ENCODE results near the gene CTRL.

Gene CTRL

DNA sequence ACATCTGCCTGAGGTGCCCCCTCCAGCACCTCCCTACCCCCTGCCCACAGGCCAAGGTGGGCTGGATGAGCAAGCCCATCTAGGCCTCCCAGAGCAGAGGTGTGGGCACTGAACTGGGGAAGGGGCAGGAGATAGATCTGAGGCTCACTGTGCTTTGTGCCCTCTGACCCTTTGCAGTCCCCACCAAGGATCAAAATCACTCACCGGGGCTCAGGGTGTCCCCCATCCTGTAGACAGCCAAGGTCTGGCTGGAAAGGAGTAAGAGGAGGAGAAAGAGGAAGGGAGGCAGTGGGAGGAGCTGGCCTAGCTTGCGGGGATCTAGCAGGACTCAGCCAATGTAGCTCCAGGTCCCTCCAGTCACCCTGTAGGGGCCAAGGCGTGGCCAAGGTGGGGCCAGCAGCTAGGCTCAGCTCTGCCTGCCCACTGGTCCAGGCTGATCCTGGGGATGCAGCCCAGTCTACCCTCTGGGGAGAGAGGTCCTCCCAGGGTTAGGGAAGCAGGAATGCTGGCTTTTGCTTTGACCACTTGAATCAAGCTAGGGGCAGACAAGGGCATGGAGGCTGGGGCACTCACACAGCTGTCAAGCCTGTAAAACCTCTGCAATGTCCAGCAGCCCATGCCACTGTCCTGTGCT lies 35.0 kb upstream of the CTRL start:
- TF ChIP-seq GATA2 (IDR thresholded peaks at IDR 0.05; ENCODE audit: low read depth, low read length) (no peak), GATA3 (IDR thresholded peaks at IDR 0.05; ENCODE audit: low read depth, low read length) (no peak)

DNA sequence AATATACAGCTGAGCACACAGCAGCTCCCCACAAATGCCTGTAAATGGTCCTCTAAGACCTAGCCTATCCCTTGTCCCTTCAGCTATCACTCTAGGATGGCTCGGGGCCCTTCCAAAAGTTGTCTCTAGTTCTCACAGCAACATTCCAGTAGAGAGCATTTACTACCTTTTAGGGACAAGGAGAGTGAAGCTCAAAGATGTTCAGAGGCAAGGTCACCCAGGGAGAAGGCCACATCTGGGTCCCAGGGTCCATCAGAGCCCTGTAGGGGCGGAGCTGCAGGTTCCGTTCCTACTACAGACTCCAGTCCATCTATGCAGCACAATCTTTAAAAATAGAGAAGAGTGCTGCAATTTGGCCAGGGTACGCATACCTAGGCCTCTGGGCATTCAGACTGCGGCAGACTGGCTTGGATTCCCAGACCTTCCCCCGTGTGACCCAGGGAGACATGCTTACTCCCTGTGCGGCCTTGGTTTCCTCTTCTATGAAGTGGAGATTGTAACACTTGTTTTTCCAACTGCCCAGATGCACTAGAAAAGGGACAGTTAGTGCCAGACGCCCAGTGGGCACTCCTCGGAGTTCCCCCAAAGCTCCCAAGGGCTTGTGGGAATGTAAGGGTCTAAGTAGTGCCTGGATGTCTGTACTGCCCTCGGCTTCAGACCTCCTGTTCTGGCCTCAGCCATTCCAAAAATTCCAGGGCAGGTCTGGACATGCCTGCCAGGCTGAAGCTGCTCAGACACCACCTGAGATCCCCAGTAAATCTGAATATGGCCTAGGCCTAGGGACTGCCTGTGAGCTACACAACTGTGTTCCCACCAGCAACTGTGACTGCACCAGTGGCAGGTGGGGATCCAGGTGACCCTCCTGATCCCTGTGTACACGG lies 34.2 kb upstream of the CTRL start:
- TF ChIP-seq GATA2 (IDR thresholded peaks at IDR 0.05; ENCODE audit: low read depth, low read length): no peak
- TF ChIP-seq GATA3 (IDR thresholded peaks at IDR 0.05; ENCODE audit: low read depth, low read length): no peak

DNA sequence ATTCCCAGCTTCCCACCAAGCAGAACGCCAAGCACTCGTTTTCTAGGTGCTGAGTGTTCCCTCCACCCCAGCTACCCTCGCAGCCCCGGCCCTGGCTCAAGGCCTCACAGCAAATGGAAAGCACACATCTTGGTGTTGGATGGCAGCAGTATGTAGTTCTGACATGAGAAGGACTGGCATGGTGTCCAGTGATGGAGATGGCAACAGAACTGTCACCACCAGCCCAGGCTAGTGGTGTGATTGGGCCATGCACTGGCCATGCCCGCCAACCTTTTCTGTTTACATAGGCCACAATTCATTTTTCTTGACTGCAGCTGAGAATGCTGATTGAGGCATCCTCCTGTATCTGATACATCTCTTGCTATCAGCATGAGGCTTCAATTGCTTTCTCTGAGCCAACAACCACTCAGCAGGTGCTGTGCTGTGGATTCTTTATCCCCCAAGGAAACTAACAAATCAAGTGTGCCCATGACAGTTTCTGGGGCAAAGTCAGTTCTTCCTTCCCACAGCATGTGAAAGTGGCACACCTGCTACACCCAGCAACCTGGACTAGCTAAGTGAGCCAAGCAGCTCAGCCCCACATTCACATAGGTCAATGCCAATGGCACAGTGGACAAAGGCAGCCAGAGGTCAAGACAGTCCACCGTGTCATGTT lies 32.9 kb upstream of the CTRL start:
- no peak for TF ChIP-seq GATA2 (IDR thresholded peaks at IDR 0.05; ENCODE audit: low read depth, low read length)
- TF ChIP-seq GATA3 (IDR thresholded peaks at IDR 0.05; ENCODE audit: low read depth, low read length): no peak

DNA sequence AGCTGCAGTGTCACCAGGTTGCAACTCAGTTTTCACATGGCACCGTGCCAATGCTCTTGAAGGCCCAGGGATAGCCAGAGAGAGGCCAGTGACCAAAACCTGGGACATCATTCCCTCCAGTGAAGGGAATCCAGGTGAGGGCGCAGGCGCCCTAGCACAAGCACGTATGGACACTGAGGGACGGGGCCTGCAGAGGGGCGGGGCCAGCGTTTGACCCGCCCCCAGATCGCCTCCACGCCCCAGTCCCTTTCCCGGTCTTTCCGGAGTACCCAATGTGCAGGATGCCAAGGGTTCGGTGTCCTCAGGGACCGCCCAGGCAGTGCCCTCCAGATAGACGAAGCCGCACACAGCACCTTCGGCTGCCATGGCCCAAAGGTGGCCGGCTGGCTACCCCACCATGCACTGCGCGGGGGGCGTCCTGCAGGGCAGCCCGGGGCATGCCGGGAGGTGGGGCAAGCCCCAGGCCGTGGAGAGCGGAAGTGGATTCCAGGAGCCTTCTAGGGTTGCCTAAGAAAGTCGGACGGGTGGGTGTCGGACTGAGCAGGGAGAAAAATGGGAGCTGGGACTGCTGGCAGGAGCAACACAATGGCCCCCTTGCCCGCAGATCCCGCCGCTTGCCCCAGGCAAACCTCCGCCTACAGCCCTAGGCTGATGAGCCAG lies 32.1 kb upstream of the CTRL start:
- TF ChIP-seq GATA2 (IDR thresholded peaks at IDR 0.05; ENCODE audit: low read depth, low read length) (no peak), GATA3 (IDR thresholded peaks at IDR 0.05; ENCODE audit: low read depth, low read length) (no peak)

DNA sequence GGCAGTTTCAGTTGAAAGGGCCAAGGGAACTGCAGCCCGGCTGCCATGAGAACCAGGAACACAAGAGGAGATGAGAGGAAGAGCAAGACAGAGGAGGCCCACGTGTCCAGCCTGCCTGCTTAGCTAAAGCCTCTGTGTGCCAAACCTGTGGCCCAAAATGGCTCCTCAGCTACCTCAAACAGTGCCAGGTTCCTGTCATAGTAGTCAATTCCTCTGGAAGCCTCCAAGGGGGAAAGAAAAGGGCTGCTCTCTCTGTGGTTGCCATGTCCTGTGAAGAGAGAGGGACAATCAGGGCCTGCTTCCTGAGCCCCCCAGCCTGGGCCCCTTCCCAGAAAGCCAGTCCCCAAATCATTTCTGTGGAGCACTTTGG lies 31.6 kb upstream of the CTRL start:
- TF ChIP-seq GATA3 (IDR thresholded peaks at IDR 0.05; ENCODE audit: low read depth, low read length) (no peak), GATA2 (IDR thresholded peaks at IDR 0.05; ENCODE audit: low read depth, low read length) (no peak)

DNA sequence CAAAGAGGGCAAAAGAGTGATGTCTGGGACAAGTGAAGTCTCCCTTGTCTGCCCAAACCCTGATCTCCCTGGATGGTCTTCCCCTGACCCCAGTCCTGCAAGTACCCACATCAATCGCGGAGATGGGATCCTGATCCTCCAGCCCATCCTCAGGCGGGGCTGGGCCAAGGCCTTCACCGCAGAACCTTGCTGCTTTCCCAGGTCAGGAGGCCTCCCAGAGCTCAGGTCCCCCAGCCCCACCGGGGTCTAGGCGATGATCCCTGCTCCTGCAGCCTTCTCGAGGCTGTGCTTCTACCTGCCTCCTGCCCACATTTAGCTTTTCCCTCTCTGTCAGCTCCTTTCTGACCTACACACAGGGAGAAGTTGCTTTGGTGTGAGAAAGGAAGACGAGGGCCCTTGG lies 30.5 kb upstream of the CTRL start:
- TF ChIP-seq GATA2 (IDR thresholded peaks at IDR 0.05; ENCODE audit: low read depth, low read length) (no peak), GATA3 (IDR thresholded peaks at IDR 0.05; ENCODE audit: low read depth, low read length) (no peak)

DNA sequence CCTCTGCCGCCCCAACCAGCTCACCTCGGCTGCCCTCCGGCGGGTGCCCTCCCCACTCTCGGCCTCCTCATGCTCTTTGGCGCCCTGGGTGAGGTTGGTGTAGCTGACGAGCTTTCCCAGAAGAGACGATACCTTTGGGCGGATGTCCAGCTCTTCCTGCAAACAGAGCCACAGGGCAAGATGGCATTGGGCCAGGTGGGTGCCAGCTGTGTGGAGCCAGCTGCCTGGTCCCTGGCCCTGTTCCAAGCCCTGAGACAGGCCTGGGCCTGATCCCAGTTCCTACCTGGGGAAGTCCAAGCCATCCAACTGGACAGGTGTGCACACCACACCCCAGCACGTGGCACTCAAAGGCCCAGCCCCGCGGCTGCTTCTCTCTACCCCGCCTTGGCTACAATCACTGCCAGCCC lies 29.9 kb upstream of the CTRL start:
- no peak for TF ChIP-seq GATA3 (IDR thresholded peaks at IDR 0.05; ENCODE audit: low read depth, low read length)
- no peak for TF ChIP-seq GATA2 (IDR thresholded peaks at IDR 0.05; ENCODE audit: low read depth, low read length)

DNA sequence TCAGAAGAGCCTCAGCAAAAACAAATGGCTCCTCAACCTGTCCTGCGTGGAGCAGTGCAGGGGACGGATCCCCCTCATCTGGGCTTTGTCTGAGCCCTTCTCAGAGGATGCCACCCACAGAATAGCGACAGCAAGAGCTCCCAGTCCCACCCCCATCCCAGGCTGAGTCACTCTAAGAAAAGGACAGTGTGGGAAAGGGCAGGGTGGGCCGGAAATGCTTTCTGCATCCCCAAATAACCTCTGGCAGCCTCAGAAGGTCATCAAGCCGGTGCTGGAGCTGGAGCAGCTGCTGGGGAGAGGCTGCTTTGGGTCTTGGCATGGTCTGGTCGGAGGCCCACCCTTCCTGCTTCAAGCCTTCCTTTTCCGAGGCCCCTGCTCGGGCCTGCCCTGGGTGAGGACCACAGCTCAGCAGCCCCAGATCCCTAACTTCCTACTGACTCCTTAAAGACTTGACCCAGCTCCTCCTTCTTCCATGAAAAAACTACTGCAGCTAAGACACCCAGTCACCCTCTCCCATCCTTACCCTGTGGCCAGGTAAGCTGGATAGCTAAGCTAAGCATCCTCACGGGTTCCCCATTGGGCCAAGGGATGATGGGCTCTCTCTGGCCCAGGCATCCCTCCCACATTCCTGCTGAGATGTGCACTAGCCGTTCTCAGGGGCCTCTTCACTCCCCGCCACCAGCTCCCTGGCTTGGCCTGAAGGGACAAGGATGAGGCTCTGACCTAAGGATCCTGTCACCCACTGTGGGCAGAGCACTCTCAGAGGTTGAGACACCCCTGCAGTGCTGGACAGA lies 28.1 kb upstream of the CTRL start:
- TF ChIP-seq GATA3 (IDR thresholded peaks at IDR 0.05; ENCODE audit: low read depth, low read length): no peak
- TF ChIP-seq GATA2 (IDR thresholded peaks at IDR 0.05; ENCODE audit: low read depth, low read length): no peak

DNA sequence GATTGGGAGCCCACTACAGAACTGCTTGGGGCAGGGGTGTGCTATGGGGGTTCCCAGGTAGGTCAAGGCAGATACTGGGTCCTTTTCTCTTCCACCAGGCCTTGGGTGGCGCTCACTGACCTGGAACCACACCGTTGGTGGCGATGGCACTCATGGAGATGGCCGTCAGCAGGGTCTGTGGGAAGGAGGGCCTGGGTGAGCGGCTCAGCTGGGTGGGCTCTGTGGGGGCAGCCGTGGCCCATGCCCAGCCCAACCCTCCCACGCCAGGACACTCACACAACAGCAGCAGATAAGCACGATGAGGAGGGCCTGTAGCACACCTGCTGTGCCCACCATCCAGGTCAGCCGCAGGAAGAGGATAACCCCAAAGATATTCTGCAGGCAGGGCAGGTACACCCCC lies 26.0 kb upstream of the CTRL start:
- no peak for TF ChIP-seq GATA2 (IDR thresholded peaks at IDR 0.05; ENCODE audit: low read depth, low read length)
- TF ChIP-seq GATA3 (IDR thresholded peaks at IDR 0.05; ENCODE audit: low read depth, low read length): no peak

DNA sequence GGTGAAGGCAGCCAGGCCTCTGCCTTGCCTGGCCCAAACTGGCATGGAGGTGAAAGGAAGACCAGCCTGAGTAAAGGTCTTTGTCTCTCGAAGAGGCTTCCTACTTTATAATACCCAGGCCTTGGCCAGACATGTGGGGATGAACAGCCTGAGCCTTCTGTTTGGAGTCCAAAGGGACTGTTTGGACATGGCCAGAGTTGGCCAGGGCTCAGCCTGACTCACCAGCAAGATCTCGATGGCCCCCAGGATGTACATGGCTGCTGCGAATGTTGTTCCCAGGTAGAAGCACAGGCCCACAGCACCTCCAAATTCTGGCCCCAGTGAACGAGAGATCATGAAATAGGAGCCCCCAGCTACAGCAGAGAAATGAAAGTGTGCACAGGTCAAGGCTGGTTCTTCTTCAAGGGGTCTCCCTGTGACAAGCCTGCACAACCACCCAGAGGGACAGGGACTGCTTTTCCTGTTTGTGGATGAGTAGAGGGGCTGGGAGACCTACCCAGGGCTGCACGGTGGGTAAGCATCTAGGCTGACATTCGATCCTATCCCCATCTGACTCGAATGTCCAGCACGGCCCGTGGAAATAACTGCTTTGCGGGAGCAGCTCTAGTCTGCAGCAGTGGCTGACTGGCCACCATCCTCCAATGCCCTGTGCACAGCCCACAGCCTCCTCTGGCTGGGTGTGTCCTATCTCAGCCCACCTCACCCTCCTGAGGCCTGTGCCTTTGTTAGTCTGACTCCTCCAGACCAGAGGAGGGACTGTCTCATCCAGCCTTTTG lies 22.9 kb upstream of the CTRL start:
- no peak for TF ChIP-seq GATA2 (IDR thresholded peaks at IDR 0.05; ENCODE audit: low read depth, low read length)
- no peak for TF ChIP-seq GATA3 (IDR thresholded peaks at IDR 0.05; ENCODE audit: low read depth, low read length)

DNA sequence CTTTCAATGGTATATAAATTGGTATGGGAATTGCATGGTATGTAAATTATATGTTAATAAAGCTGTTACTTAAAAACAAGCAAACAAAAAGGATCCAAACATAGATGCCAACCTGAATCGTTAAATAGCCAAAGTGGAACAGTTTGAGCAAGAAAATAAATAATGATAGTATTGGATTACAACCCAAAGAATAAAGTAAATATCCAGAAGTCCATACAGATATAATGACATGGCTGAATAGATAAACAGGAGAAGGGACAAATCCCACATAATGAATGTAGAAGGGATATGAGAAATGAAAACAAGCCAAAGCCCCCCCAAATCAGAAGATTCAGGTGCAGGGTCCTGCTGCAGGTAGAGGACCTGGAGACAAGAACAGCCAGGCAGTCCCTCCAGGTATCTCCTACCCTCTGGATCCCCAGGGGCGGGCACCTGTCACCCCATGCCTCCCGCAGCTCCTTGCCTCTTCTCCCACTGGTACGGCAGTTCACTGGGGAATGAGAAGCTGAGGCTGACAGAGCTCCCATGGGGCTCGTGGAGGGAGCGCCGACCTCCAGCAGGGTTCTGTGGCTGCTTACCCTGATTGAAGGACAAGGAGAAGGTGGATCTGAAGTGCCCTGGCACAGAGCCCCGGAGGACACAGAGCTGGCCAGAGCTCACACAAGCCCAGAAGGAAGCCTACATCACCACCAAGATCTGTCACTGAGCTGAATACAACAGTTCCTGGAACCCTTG lies 22.1 kb upstream of the CTRL start:
- TF ChIP-seq GATA3 (IDR thresholded peaks at IDR 0.05; ENCODE audit: low read depth, low read length): no peak
- TF ChIP-seq GATA2 (IDR thresholded peaks at IDR 0.05; ENCODE audit: low read depth, low read length): no peak

DNA sequence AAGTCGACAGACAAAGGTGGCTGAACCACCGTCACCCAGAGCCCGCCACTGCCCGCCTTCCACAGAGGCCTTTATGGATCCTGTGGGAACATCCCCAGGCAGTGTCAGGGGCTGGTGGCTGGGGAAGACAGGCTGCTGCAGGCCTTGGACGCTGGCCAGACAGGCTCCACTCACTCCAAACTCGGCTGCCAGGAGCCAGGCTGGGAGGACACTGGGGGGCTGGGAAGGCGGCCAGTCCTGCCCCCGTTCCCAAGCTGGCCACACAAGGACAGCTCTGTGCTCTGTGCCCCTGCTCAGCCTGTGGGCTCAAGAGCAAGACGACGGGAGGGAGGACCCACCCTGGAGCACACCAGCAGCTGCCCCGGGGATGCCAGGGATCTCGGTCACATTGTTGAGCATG lies 19.8 kb upstream of the CTRL start:
- TF ChIP-seq GATA3 (IDR thresholded peaks at IDR 0.05; ENCODE audit: low read depth, low read length) (no peak), GATA2 (IDR thresholded peaks at IDR 0.05; ENCODE audit: low read depth, low read length) (no peak)

Measured in SH-SY5Y (cell line).